Ectodermal cell (in vitro differentiated cells): Measurements from ENCODE around the gene DEUP1.
"Not testable (repeated sequence)": the region's sequence is repeated elsewhere in the genome, so short reads cannot be mapped to it uniquely, and the experiment has no call there.

Experiments
- H3K27ac ChIP-seq: 2 replicates; pipeline ENCODE4 v1.7.0; 2013; ENCODE audit warnings: mild to moderate bottlenecking, low read depth, low read length; ENCODE audit not compliant: insufficient read depth, poor library complexity, severe bottlenecking
- H3K27me3 ChIP-seq: 2 replicates; pipeline ENCODE4 v1.7.0; 2013; ENCODE audit warnings: mild to moderate bottlenecking, low read length; ENCODE audit not compliant: insufficient read depth, control insufficient read depth, poor library complexity, severe bottlenecking
- H3K36me3 ChIP-seq: one replicate; pipeline ENCODE4 v1.7.0; 2013; ENCODE audit warnings: low read length; ENCODE audit not compliant: control insufficient read depth, insufficient read depth
- H3K4me1 ChIP-seq: one replicate; pipeline ENCODE4 v1.7.0; 2013; ENCODE audit warnings: low read length; ENCODE audit not compliant: control insufficient read depth, insufficient read depth
- H3K4me3 ChIP-seq: 2 replicates; pipeline ENCODE4 v1.7.0; 2013; ENCODE audit warnings: low read depth, low read length, control low read depth; ENCODE audit not compliant: insufficient read depth
- H3K9me3 ChIP-seq: 2 replicates; pipeline ENCODE4 v1.7.0; 2013; ENCODE audit warnings: mild to moderate bottlenecking, low read length, moderate library complexity; ENCODE audit not compliant: control insufficient read depth
- WGBS, 2 experiments: methylation state at CpG; one replicate each; pipeline ENCODE4 v1.1.7; 2013; ENCODE audit warnings: missing lambda C conversion rate in 2 of 2; 5-methylcytosine and 5-hydroxymethylcytosine counted together

DEUP1 gene

GRCh38 chr11:93303689-93304088, 26.9 kb upstream of the DEUP1 start:
- 92 to 93% methylated on average over 3 of the region's 3 CpGs for WGBS, 2 experiments

GRCh38 chr11:93314399-93314798, 16.1 kb upstream of the DEUP1 start:
- 90 to 93% methylated on average over 1 of the region's 1 CpG for WGBS, 2 experiments
- not testable (repeated sequence) for H3K27me3 ChIP-seq, H3K9me3 ChIP-seq, H3K4me3 ChIP-seq, H3K27ac ChIP-seq, H3K36me3 ChIP-seq, H3K4me1 ChIP-seq

More at GRCh38 chr11:93303689-93304088, 26.9 kb upstream of the DEUP1 start:
- H3K4me3 ChIP-seq: no peak overlapping the region
- no peaks in the 10 kb centered on the region for H3K27me3 ChIP-seq
- H3K4me1 ChIP-seq: no peaks in the 10 kb centered on the region
- no peaks in the 10 kb centered on the region for H3K36me3 ChIP-seq
- H3K27ac ChIP-seq: no peak overlapping the region
- no peaks in the 10 kb centered on the region for H3K9me3 ChIP-seq

- Histone ChIP-seq H3K27me3 (no peaks in the 10 kb centered on the region), H3K9me3 (no peaks in the 10 kb centered on the region), H3K27ac (no peak overlapping the region), H3K4me3 (no peak overlapping the region), H3K4me1 (no peaks in the 10 kb centered on the region), H3K36me3 (no peaks in the 10 kb centered on the region)
- 50% methylated on average over 2 of the region's 2 CpGs for WGBS, 2 experiments
These were observed 11.2 kb upstream of the DEUP1 start for GRCh38 chr11:93319224-93319839.

GRCh38 chr11:93320230-93320629, 10.3 kb upstream of the DEUP1 start:
- H3K36me3 ChIP-seq: no peaks in the 10 kb centered on the region
- no peaks in the 10 kb centered on the region for H3K27me3 ChIP-seq
- H3K4me3 ChIP-seq: no peak overlapping the region
- no peaks in the 10 kb centered on the region for H3K4me1 ChIP-seq
- H3K9me3 ChIP-seq: no peaks in the 10 kb centered on the region
- no peak overlapping the region for H3K27ac ChIP-seq

- H3K27me3 ChIP-seq: no peaks in the 10 kb centered on the region
- no peaks in the 10 kb centered on the region for H3K36me3 ChIP-seq
- H3K4me3 ChIP-seq: no peak overlapping the region
- H3K4me1 ChIP-seq: no peaks in the 10 kb centered on the region
- WGBS, 2 experiments: 87 to 93% methylated on average over 1 to 2 of the region's 2 CpGs
- no peak overlapping the region for H3K27ac ChIP-seq
- no peaks in the 10 kb centered on the region for H3K9me3 ChIP-seq
These were observed 8.3 kb upstream of the DEUP1 start for GRCh38 chr11:93322207-93322606.

- 89 to 100% methylated on average over 1 of the region's 1 CpG for WGBS, 2 experiments
- no peak overlapping the region for H3K27ac ChIP-seq
- no peaks in the 10 kb centered on the region for H3K27me3 ChIP-seq
- no peaks in the 10 kb centered on the region for H3K4me1 ChIP-seq
- no peak overlapping the region for H3K4me3 ChIP-seq
- H3K36me3 ChIP-seq: no peaks in the 10 kb centered on the region
- H3K9me3 ChIP-seq: no peaks in the 10 kb centered on the region
These were observed 6.8 kb upstream of the DEUP1 start for GRCh38 chr11:93323747-93324146.

- H3K9me3 ChIP-seq: no peaks in the 10 kb centered on the region
- H3K4me3 ChIP-seq: no peak overlapping the region
- H3K27me3 ChIP-seq: peaks cover 5% of the 10 kb centered on the region
- WGBS, 2 experiments: 100% methylated on average over 3 of the region's 3 CpGs; no CpG with 5 or more reads in 1 of the 2 experiments
- no peak overlapping the region for H3K27ac ChIP-seq
- no peaks in the 10 kb centered on the region for H3K4me1 ChIP-seq
- H3K36me3 ChIP-seq: no peaks in the 10 kb centered on the region
These were observed 6.0 kb upstream of the DEUP1 start for GRCh38 chr11:93324500-93324899.

GRCh38 chr11:93326681-93327080, 3.9 kb upstream of the DEUP1 start:
- Histone ChIP-seq H3K36me3 (no peaks in the 10 kb centered on the region), H3K9me3 (no peaks in the 10 kb centered on the region), H3K27ac (no peak overlapping the region), H3K4me3 (no peak overlapping the region), H3K4me1 (no peaks in the 10 kb centered on the region), H3K27me3 (peaks cover 27% of the 10 kb centered on the region)
- 85 to 93% methylated on average over 3 to 4 of the region's 4 CpGs for WGBS, 2 experiments

GRCh38 chr11:93329936-93330445, 551 bp upstream of the DEUP1 start:
- H3K27me3 ChIP-seq: peaks cover 27% of the 10 kb centered on the region
- WGBS, 2 experiments: 5 to 6% methylated on average over 16 of the region's 16 CpGs
- no peaks in the 10 kb centered on the region for H3K36me3 ChIP-seq
- no peak overlapping the region for H3K27ac ChIP-seq
- no peaks in the 10 kb centered on the region for H3K9me3 ChIP-seq
- no peaks in the 10 kb centered on the region for H3K4me1 ChIP-seq
- peak overlapping the region; percentile 40 for H3K4me3 ChIP-seq

GRCh38 chr11:93340223-93340622, 9.7 kb downstream of the DEUP1 start:
- H3K27ac ChIP-seq: no peak overlapping the region
- WGBS, 2 experiments: 84 to 88% methylated on average over 2 of the region's 2 CpGs

More at GRCh38 chr11:93340223-93340622, 9.7 kb downstream of the DEUP1 start:
- Histone ChIP-seq H3K4me1 (no peaks in the 10 kb centered on the region), H3K36me3 (no peaks in the 10 kb centered on the region), H3K4me3 (no peak overlapping the region), H3K9me3 (no peaks in the 10 kb centered on the region), H3K27me3 (no peaks in the 10 kb centered on the region)
